Tongue (tissue), 2 donors: ENCODE data around the gene SRC. TPM values are rescaled to one million over a fixed set of nuclear protein-coding genes. Genes with fewer than 3 reads are reported as not detected.
A peak's percentile ranks its signal among the peaks of the same experiment; 100 is the strongest.

Experiments used
- DNase-seq: peaks from one replicate; pipeline ENCODE4 v3.0.0-alpha.2; 2015
- total RNA-seq: library from RNA; depleted of rRNA; stranded (reverse); fragments of >200 nt; gene quantifications from one replicate; pipeline ENCODE4 v1.2.3, GENCODE V29; 2014

Gene SRC
- total RNA-seq, 1 donor from 2014 or later = 54.3 TPM

DNA sequence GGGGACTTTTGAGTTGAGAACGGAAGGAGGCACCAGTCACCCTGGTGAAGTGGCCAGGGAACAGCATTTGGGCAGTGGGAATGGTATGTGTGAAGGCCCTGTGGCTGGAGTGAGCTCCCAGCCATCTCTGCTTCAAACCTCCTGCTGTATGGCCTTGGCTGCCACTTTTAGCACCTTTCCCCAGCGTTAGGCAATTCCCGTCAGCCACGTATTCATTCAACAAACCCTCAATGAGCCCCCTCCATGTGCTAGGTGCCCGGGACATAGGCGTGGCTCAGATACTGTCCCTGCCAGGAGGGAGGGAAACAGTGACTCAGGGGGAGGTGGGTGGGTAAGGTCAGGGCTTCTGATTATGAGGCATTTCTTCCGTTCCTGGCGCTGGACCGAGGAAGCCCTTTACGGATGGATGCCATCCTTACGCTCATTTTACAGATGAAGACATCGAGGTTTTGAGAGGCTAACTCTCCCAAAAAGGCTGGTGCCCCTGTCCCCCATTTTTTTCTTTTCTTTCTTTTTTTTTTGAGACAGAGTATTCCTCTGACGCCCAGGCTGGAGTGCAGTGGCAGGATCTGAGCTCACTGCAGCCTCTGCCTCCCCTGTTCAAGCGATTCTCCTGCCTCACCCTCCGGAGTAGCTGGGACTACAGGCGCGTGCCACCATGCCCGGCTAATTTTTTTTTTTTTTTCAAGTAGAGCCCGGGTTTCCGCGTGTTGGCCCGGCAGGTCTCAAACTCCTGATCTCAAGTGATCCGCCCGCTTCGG is 37.5 kb downstream of the SRC start:
- no peak for DNase-seq

DNA sequence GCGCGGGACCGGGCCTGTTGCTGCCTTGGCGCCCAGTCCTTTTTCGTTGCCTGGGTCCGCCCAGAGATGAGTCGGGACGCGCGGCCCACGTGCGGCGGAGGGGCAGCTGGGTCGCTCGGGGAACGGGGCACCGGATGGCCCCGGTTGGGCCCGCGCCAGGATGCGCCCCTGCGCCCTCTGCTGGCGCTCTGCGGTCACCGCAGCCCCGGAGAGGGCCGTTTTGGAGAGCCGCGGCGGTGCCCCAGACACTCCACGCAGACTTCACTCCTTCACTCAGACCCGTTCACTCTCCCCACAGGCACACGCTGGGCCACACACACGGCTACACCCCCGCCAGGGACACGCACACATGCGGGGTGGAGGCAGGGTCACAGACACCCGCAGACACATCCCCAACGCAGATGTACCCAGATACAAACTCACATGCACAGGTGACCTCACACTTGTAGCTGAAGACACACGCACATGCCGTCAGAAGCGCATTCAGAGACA is 38.8 kb downstream of the SRC start:
- peak; percentile 85 for DNase-seq

DNA sequence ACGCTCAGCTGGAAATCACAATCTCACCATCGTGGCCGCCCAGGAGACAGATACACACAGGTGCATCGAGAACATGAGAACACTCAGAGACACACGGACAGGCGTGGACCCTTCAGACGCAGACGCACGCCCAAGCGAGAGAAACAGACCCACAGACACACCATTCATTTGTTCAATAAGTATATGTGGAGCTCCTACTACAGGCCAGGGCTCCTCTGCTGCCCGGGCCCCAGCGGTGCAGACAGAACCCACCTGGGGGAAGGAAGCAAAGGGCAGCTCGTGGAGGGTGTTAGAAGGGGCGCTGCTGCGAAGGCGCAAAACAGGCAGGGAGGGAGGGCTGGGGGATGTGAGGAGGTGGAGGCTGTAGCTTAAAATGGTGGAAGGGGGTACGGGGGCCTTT is 39.2 kb downstream of the SRC start:
- no peak for DNase-seq

DNA sequence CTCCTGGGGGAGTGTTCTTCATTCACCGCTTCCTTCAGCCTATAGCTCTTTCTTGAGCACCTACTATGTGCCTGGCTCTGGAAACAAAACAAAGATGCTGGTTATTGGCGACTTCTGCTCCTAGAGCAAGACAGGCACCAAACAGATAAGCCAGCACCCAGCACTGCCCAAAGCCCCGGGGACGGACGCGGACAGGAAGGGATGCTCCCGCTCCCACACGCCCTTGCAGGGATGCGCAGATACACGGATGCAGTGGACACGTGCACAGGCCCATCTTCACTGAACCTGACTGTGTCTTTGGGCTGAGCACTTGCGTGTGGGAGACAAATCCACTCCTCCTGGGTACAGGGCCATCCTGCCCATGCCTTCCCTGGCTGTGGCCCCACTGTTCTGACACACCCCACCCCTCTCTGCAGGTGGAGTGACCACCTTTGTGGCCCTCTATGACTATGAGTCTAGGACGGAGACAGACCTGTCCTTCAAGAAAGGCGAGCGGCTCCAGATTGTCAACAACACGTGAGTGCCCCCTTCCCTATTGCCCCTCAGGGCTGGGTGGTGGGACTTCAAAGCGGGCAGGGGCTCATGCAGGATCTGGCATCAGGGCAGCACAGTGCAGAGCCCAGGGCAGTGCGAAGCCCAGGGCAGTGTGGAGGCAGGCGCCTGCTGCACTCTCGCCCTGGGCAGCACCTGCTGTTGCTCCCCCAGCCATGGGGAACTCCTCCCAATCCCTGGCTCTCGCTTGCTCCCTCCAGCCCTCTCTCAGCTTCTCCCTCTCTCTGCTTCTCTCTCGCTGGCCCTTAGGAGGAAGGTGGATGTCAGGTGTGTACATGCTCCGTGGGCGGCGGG is 39.9 kb downstream of the SRC start:
- DNase-seq = no peak

DNA sequence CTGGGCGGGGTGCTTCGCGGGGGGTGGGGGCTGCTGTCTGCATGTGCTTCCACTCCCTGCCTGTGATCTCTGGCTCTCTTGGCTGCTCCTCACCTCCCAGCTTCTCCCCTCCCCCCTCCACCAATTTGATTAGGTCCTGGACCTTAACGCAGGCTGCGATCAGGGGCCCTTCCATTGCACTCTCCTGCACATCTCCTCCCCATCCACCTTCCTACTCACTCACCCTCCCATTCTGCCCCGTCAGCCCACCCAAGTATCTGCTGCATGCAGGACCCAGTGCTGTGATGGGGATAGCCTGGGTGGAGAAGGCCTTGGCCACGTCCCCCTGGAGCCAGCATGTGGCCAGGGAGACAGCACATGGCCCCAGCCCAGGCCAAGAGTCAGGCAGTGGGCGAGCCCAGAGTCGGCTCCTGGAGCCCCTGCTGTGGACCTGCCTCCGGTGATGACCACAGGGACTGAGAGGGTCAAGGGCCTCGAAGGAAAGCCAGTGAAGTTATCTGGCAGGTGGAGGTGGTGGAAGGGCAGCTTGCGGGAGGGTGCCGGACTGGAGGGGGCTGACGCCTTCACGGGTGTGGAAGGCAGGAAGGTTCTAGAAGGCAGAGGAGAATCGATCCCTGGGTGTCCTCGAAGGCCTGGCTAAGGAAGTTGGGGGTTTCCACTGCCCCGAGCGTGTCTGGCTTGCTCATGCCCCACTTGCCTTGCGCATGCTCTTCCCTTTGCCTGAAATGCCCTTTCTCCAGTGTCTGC is 40.7 kb downstream of the SRC start:
- DNase-seq = no peak

DNA sequence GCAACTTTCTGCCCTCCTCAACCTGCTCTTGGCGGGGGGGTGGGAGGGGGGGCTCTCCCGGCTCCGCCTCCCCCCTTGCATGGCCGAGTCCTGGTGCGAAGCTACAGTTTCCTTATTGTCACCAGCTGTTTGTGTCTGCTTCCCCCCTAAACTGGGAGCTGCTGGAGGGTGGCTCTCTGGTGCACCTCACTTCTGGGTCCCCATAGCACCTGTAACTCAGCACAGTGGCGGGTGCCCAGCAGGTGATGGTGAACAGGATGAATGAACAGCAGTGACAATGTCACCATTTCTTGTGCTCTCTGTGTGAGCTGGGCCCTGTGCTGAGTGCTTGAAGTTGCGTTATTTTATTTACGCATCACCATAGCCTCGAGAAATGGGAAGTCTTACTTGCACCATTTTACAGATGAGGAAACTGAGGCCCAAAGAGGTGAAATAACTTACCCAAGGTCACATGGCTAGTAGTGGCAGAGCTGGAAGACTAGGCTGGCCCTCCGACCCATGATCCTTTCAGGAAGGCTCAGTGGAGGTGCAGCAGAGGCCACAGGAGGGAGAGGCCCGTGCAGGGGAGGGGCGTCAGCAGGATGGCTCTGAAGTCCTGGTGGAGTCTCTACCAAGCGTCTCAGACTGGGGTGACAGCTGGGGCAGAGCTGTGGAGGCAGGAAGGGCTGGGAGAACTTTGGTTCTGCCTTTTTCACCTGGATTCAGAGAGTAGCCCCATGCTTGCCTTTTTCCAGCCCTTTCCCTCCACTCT is 41.8 kb downstream of the SRC start:
- no peak for DNase-seq

DNA sequence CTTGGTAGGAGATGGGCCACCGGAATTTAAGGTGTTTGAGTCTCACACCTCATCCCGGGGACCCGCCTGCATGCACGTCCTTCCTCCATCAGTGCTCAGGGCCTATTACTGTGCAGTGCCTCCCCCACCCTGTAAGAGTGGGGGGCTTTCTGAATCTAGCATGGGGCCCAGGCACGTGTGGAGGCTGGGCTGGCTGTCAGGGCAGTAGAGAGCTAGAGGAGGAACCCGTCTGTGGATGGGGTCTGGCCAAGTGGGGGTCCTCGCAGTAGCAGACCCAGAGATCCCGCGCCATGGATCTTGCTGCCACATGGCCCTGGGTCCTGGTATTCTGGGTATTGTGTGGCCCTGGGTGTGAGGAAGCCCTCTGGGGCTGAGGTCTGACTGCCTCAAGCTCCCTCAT is 42.9 kb downstream of the SRC start:
- DNase-seq = no peak

DNA sequence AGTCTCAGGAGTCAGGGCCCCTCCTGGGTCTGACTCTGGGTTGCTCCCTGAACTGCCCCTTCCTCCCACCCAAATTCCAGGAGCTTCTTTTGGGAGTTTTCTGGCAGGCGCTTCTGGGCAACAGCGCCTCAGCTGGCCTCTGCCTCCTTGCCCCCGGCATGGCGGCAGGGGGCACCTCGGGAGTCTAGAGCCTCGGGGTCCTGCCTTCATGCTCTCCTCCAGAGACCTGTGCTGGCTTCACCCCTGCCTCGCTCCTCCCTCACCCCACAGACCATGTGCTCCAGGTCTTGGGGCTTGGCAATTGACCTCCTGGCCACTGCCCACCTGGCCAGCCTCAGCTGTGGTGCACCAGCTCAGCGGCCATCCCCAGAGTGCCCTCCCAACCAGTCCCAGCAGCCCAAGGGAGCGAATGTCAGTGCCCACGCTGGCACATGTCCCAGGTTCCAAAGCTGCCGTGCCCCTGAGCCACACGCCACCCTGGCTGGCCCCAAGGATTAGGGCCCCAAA is 43.4 kb downstream of the SRC start:
- no peak for DNase-seq

DNA sequence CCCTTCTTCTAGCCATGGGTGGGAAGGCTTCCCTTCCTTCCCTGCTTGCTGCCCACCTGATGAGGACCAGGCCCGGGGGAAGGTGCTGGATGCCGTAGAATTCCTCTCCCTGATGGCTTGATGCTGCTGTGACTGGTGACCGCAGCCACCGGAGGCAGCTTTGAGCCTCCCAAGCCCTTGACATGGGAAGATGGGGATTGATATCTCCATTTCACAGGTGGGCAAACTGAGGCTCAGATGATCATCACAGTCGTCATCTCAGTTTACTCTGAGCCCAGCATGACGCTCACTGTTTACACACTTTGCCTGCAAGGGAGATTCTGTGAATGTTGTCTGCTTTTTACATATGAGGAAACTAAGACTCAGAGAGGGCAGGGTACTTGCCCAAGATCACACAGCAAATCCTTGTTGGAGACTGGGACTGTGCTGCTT is 43.9 kb downstream of the SRC start:
- no peak for DNase-seq

DNA sequence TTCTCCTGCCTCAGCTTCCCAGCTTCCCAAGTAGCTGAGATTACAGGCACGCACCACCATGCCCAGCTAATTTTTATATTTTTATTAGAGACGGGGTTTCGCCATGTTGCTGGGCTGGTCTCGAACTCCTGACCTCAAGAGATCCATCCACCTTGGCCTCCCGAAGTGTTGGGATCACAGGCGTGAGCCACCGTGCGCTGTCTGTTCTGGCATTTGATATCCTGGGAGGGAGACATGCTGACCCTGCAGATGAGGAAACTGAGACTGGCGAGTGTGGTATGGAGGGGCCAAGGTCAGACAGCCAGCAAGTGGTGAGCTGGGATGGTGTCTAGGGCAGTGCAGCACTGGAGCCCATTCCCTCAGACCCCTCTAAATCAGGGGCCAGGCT is 44.6 kb downstream of the SRC start:
- no peak for DNase-seq

DNA sequence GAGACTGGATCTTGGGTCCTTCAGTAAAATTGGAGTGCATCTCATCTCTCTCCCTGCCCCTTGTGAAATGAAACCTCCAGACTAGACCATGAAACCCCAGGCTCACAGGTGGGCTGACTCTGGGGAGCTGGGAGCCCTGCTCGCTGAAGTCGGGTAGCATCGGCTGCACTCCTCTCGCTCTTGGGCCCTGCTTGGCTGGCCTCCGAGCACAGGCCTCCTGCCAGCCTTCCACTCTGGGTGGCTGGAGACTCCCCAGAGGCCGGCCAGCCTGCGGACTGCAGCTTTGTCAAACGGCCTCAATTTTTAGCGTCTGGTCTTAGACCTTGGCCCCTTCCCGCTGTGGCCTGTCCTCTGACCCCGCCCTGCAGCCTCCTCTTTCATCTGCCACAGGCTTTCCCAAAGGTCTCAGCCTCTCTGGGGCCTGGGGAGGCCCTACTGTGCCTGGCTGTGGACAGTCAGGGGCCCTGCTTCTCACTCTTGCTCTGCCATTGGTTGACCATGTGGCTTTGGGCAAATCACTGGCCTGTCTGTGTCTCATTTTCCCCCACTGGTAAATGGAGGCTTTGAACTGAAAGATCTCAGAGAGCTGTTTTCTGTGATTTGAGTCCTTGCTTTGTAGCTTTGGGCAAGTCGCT is 45.1 kb downstream of the SRC start:
- DNase-seq = no peak

DNA sequence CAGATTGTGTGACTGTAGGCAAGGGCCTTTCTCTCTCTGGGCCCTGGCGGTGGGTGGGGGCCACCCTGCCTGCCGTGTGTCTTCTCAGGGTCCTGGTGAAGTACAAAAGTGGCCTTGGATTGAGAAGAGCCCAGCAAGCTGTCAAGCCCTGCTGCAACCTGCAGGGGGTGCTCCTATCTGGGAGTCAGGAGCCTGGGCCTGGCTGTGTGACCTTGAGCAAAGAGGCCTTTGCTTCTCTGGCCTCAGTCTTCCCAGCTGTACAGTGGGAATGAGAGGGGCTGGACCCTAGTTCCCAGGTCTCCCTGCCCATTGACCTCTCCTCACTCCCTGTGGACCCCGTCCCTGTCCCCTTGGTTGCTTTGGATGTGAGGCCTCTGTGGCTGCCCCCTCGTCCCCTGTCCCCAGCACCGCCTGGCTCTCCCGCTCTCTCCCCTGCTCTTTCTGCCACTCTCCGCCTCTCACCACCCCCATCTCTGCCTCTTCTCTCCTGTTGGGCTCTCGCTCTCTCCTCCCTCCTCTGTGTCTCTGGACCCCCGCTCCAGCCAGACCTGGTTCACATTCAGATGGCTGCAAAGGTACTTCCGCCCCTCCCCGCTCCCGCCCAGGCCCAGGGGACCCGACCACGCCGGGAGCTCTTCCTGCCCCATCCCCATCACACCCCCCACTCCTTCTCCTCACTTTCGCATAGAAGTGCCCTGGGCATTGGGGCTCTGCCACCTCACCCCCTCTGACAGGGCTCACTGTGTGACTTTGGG is 46.7 kb downstream of the SRC start:
- DNase-seq = no peak

DNA sequence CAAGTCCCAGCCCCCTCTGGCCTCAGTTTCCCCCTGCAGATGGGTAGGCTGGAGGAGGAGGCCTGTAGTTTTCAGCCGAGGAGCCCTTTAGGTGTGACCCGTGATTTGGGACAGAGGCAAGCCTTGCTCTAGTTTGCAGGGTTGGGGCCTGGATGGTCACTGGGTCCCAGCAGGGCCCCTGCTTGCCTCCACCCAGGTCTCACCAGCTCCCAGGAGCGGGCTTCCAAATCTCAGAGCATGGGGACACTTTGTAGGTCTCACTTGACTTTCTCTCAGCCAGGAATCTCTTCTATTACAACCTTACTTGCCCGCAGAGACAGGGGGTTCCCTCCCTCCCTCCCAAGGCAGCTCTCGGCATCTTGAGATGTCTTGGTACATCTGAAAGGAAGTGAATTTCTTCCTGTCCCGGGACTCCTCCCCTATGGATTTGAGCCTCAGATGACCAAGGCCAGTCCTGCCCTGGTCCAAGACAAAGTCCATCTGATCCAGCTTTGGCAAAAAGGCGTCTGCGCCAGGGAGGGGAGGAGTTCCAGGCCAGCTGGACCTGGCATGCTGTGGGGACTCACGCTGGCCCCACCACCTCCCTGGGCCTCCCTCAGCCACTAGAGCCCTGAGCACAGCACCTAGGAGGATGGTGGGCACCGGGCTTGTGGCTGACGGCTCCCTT is 47.4 kb downstream of the SRC start:
- no peak for DNase-seq

DNA sequence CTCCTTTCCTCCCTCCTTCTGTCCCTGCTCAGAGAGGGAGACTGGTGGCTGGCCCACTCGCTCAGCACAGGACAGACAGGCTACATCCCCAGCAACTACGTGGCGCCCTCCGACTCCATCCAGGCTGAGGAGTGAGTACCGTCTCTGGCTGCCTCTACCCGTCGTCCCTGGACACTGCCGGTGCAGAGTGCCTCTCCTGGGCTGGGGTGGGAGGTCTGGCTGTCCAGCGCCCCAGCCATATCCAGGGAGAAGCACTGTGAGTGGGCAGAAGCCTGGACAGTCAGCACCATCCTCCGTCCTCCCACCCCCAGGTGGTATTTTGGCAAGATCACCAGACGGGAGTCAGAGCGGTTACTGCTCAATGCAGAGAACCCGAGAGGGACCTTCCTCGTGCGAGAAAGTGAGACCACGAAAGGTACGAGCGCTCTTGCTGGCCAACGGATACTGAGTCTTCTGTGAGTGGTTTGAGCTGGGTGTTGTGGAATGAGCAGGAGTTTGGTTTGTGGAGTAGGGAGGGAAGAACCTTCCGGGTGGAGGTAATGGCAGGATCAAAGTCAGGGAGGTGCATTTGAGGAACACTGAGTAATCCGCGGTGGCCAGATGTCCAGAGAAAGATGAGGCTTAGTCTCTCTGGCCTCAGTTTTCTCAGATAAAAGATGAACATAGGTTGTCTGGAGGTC is 48.1 kb downstream of the SRC start:
- DNase-seq = no peak

DNA sequence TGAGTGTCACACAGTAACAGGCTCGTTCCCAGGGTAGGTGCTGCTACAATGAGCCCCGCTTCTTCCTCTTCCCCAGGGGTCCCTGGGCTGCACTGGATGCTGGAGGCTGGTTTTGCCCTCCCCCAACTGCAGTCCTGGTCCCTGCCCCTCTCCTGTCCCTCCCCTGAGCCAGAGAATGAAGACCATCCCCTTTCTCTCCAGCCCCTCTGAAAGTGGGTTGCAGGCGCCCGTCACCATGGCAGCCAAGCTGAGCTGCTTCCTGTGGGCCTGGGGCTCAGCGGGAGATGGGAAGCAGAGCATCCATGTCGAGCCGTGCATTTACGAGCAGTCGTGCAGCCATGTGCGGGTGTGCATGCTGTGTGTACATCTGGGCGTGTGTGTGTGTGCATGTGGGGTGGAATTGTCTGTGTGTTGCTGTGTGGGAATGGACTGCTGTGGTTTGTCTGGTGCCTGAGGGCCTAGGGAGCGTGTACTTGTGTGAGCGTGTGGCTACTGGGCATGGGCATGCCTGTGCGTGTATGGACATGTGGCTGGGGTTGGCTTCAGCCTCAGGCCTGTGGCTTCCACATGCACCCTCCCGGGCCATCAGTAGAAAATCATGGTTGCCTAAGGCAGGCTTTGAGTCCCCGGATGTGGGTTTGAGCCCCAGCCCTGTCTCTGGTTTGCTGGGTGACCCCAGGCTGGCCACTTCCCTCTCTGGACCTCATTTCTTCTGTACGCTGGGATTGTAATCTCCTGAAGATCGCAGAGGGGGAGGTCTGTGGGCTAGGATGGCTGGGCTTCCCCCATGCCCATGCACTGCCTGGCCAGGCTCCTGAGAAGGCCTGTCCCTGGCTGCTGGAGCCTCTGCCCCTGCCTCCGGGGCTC is 48.8 kb downstream of the SRC start:
- peak; percentile 30 for DNase-seq

DNA sequence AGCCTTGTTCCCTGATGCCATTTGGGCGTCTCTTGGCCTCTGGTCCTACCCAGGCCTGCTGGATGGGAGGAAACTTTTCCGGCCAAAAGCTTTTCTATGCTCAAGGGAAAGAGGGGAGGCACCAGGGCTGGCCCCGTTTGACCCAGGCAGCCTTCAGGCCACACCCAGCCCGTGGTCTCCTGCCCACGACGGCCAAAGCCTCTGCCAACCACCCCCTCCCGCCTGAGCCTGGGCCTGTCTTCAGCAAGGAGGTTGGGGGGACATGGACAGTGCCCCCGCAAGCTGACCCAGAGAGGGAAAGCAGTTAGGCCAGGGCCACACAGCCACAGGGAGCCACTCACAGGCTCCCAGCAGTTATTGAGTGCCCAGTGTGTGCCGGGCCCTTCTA is 49.5 kb downstream of the SRC start:
- peak; percentile 39 for DNase-seq

DNA sequence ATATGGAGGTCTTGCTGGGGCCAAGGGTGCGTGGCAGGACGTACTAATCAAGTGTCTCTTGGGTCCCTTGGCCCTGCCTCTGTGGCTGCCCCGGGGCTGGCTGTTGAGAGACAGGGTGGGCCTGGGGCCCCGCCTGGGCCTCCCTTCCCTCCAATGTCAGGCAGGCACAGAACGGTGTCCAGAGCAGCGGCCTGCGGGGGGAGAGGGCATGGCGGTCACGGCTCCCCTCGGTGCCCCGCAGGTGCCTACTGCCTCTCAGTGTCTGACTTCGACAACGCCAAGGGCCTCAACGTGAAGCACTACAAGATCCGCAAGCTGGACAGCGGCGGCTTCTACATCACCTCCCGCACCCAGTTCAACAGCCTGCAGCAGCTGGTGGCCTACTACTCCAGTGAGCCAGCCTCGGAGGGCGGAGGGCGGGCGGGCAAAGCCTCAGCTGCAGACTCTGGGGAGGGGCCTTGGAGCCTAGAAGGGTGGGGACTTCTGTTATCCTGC is 50.0 kb downstream of the SRC start:
- peak; percentile 96 for DNase-seq

DNA sequence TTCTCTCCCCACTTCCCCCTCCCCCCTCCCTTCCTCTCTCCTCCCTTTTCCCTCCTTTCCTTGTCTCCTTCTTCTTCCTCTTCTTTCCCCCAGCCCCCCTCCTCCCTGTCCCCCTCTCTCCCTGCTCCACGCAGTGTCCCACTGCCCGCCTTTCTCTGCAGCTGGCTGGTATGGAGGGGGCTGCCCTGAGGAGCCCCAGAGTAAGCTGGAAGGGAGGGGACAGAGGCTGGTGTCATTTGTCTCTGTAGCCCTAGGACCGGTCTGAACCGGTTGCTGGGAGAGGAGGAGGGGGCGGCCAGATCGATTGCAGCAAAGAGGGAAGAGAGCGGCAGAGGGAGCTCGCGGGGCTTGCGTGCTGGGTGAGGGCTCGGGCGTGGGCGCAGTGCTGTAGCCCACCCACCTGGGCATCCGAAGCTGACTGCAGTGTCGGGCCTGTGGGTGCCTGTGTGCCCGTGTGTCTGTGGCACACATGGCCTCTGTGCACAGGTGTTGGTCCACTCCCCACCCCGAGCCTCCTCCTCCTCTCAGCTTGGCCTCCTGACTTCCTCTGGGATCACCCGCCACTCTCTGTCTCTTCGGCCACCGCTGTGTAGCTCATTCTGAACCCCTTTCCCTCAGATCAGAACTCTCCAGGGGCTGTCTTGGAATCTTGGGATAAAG is 50.6 kb downstream of the SRC start:
- peak; percentile 96 for DNase-seq
